ENCODE measurements around the gene RMND5B.

The RMND5B gene

GRCh38 chr5:178152491-178153444 is 22.0 kb downstream of the RMND5B start:
- H4K91ac ChIP-seq (ENCODE audit: low read length): no peak overlapping the region
- H3K27ac ChIP-seq (ENCODE audit: low read length, poor library complexity, severe bottlenecking): no peak overlapping the region
- H3K9me3 ChIP-seq (ENCODE audit: control insufficient read depth, low read length): no peaks in the 10 kb centered on the region
- no peak overlapping the region for H3K18ac ChIP-seq (ENCODE audit: low read depth in 1 of 2, low read length in 2 of 2)
- peak overlapping the region; percentile 27 for H4K8ac ChIP-seq (ENCODE audit: low read length)
- peak overlapping the region; percentile 97 for H3K9ac ChIP-seq (ENCODE audit: low read length)
- no peak overlapping the region for H2BK5ac ChIP-seq (ENCODE audit: low read depth, low read length, poor library complexity, severe bottlenecking)
- peak overlapping the region; percentile 93 to 98 for H3K4me3 ChIP-seq (ENCODE audit: insufficient read depth in 1 of 2, low read depth in 1 of 2, low read length in 2 of 2)
- peak; percentile 19 for DNase-seq
- H3K14ac ChIP-seq (ENCODE audit: low read length in 2 of 2): no peak overlapping the region
- no peaks in the 10 kb centered on the region for H3K27me3 ChIP-seq (ENCODE audit: control insufficient read depth in 1 of 2, insufficient read depth in 1 of 2, low read length in 2 of 2)
- H3K79me1 ChIP-seq (replicated peaks; ENCODE audit: low read length, poor library complexity, severe bottlenecking): peaks cover 35% of the 10 kb centered on the region
- 61% methylated on average over 29 of the region's 31 CpGs for WGBS
- H2BK12ac ChIP-seq (ENCODE audit: low read length in 2 of 2): no peak overlapping the region
- H3K36me3 ChIP-seq (ENCODE audit: control insufficient read depth in 1 of 2, insufficient read depth in 2 of 2, low read depth in 1 of 2, low read length in 2 of 2): peaks cover 37 to 47% of the 10 kb centered on the region in 2 experiments
- H2AK5ac ChIP-seq (ENCODE audit: low read length, severe bottlenecking): peak overlapping the region; percentile 15
- peak overlapping the region; percentile 90 for H3K4me2 ChIP-seq (ENCODE audit: low read length, poor library complexity, severe bottlenecking)
- H3K23ac ChIP-seq (ENCODE audit: low read length in 2 of 2): no peak overlapping the region
- peaks cover 13% of the 10 kb centered on the region for H3K4me1 ChIP-seq (ENCODE audit: control insufficient read depth, insufficient read depth, low read depth, low read length)
- H2BK15ac ChIP-seq (ENCODE audit: low read depth, poor library complexity, severe bottlenecking): no peak overlapping the region
- peak overlapping the region in 1 of 2 experiments; percentile 33 for H3K4ac ChIP-seq (ENCODE audit: low read depth in 1 of 2, low read length in 2 of 2)
- no peak overlapping the region for H2BK120ac ChIP-seq (ENCODE audit: low read depth, low read length)
- no peak overlapping the region for H2AFZ ChIP-seq (ENCODE audit: low read depth, low read length)

DNA sequence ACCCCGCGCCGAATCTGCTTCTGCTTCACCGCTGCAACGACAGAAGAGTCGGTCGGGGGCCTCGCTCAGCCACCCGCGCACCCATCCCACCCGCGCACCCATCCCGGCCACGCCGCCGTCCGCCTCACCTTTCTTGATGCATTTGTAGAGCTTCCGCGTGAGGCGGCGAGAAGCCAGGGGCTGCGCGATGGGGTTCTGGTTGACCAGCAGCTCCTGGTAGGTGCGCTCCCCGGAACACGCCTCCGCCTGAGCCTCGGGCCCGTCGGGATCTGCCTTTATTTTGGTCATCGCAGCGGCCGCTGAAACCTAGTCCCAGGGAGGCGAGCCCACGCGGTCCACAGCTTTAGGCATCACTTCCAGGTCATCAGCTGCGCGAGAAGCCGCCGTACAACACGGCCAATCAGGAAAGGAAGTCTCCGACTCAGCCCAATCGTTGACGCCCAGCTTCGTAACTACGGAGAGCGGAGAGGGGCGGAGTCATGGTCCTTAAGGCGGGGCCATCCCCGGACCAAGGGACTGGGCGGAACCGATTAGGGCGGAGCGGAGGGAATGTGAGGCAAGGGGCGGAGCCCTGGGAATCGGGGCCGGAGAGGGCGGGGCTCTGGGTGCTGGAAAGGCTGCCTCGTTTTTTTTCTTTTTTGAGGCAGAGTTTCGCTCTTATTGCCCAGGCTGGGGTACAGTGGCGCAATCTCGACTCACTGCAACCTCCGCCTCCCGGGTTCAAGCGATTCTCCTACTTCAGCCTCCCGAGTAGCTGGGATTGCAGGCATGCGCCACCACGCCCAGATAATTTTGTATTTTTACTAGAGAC is 22.9 kb downstream of the RMND5B start, which contains the start of gene NHP2:
TSS of gene NHP2 (minus strand) at position 356 of the 811 bp plus-strand sequence. CDS start at position 288, 68 bp downstream.
- Histone ChIP-seq H2BK120ac (ENCODE audit: low read depth, low read length) (no peak within 1 kb of the TSS), H2BK5ac (ENCODE audit: low read depth, low read length, poor library complexity, severe bottlenecking) (no peak within 1 kb of the TSS), H3K9me3 (ENCODE audit: control insufficient read depth, low read length) (no peaks in the 10 kb centered on the region), H3K9ac (ENCODE audit: low read length) (peak within 1 kb of the TSS; percentile 97), H2AFZ (ENCODE audit: low read depth, low read length) (peak within 1 kb of the TSS; percentile 69), H4K91ac (ENCODE audit: low read length) (peak within 1 kb of the TSS; percentile 72), H2BK12ac (ENCODE audit: low read length in 2 of 2) (peak within 1 kb of the TSS in 1 of 2 experiments; percentile 26), H4K8ac (ENCODE audit: low read length) (peak within 1 kb of the TSS; percentile 92), H3K4me3 (ENCODE audit: insufficient read depth in 1 of 2, low read depth in 1 of 2, low read length in 2 of 2) (peak within 1 kb of the TSS; percentile 93 to 98), H3K18ac (ENCODE audit: low read depth in 1 of 2, low read length in 2 of 2) (peak within 1 kb of the TSS; percentile 30 to 88), H3K4me2 (ENCODE audit: low read length, poor library complexity, severe bottlenecking) (peak within 1 kb of the TSS; percentile 90), H3K36me3 (ENCODE audit: control insufficient read depth in 1 of 2, insufficient read depth in 2 of 2, low read depth in 1 of 2, low read length in 2 of 2) (peaks cover 28 to 37% of the 10 kb centered on the region in 2 experiments), H3K23ac (ENCODE audit: low read length in 2 of 2) (peak within 1 kb of the TSS in 1 of 2 experiments; percentile 78), H3K4me1 (ENCODE audit: control insufficient read depth, insufficient read depth, low read depth, low read length) (peaks cover 13% of the 10 kb centered on the region), H3K27me3 (ENCODE audit: control insufficient read depth in 1 of 2, insufficient read depth in 1 of 2, low read length in 2 of 2) (no peaks in the 10 kb centered on the region), H3K14ac (ENCODE audit: low read length in 2 of 2) (peak within 1 kb of the TSS in 1 of 2 experiments; percentile 74), H3K4ac (ENCODE audit: low read depth in 1 of 2, low read length in 2 of 2) (peak within 1 kb of the TSS in 1 of 2 experiments; percentile 38), H2AK5ac (ENCODE audit: low read length, severe bottlenecking) (peak within 1 kb of the TSS; percentile 15), H2BK15ac (ENCODE audit: low read depth, poor library complexity, severe bottlenecking) (peak within 1 kb of the TSS; percentile 34), H3K27ac (ENCODE audit: low read length, poor library complexity, severe bottlenecking) (peak within 1 kb of the TSS; percentile 51), H3K79me1 (replicated peaks; ENCODE audit: low read length, poor library complexity, severe bottlenecking) (peaks cover 28% of the 10 kb centered on the region)
- 7% methylated on average over 68 of the region's 68 CpGs for WGBS
- DNase-seq: peak; percentile 99

DNA sequence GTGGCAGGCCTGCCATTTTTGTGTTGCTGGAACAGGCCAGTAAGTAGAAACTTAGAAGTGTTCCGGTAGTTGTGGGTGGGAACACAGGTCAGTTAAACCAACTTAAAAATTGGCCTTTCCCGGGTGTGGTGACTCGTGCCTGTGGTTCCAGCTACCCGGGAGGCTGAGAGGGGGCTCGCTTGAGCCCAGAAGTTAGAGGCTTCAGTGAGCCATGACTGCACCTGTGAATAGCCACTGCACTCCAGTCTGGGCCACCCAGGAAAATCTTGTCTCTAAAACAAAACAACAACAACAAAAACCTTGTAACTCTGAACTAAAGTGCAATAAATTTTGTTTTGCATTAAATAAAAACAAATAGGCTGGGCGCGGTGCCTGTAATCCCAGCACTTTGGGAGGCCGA is 24.3 kb downstream of the RMND5B start:
- no peak overlapping the region for H2BK12ac ChIP-seq (ENCODE audit: low read length in 2 of 2)
- H3K4me1 ChIP-seq (ENCODE audit: control insufficient read depth, insufficient read depth, low read depth, low read length): peaks cover 13% of the 10 kb centered on the region
- no peaks in the 10 kb centered on the region for H3K9me3 ChIP-seq (ENCODE audit: control insufficient read depth, low read length)
- no peak overlapping the region for H3K14ac ChIP-seq (ENCODE audit: low read length in 2 of 2)
- H3K27me3 ChIP-seq (ENCODE audit: control insufficient read depth in 1 of 2, insufficient read depth in 1 of 2, low read length in 2 of 2): peaks cover 0 to 8% of the 10 kb centered on the region in 2 experiments
- no peak overlapping the region for H3K4me2 ChIP-seq (ENCODE audit: low read length, poor library complexity, severe bottlenecking)
- no peak overlapping the region for H2BK120ac ChIP-seq (ENCODE audit: low read depth, low read length)
- H3K9ac ChIP-seq (ENCODE audit: low read length): no peak overlapping the region
- H3K27ac ChIP-seq (ENCODE audit: low read length, poor library complexity, severe bottlenecking): no peak overlapping the region
- no peak for DNase-seq
- no peak overlapping the region for H2BK15ac ChIP-seq (ENCODE audit: low read depth, poor library complexity, severe bottlenecking)
- WGBS: 88% methylated on average over 8 of the region's 8 CpGs
- H3K4ac ChIP-seq (ENCODE audit: low read depth in 1 of 2, low read length in 2 of 2): no peak overlapping the region
- no peak overlapping the region for H2BK5ac ChIP-seq (ENCODE audit: low read depth, low read length, poor library complexity, severe bottlenecking)
- H3K18ac ChIP-seq (ENCODE audit: low read depth in 1 of 2, low read length in 2 of 2): no peak overlapping the region
- no peak overlapping the region for H3K4me3 ChIP-seq (ENCODE audit: insufficient read depth in 1 of 2, low read depth in 1 of 2, low read length in 2 of 2)
- H4K91ac ChIP-seq (ENCODE audit: low read length): no peak overlapping the region
- peaks cover 23% of the 10 kb centered on the region for H3K79me1 ChIP-seq (replicated peaks; ENCODE audit: low read length, poor library complexity, severe bottlenecking)
- no peak overlapping the region for H3K23ac ChIP-seq (ENCODE audit: low read length in 2 of 2)
- no peak overlapping the region for H2AK5ac ChIP-seq (ENCODE audit: low read length, severe bottlenecking)
- peaks cover 15 to 25% of the 10 kb centered on the region in 2 experiments for H3K36me3 ChIP-seq (ENCODE audit: control insufficient read depth in 1 of 2, insufficient read depth in 2 of 2, low read depth in 1 of 2, low read length in 2 of 2)
- no peak overlapping the region for H4K8ac ChIP-seq (ENCODE audit: low read length)
- no peak overlapping the region for H2AFZ ChIP-seq (ENCODE audit: low read depth, low read length)

Data from mesenchymal stem cell (in vitro differentiated cells and primary cell).